HFFc6 (cell line): Measurements from ENCODE around the gene HNF1B. TPM values are rescaled to one million over a fixed set of nuclear protein-coding genes. Genes with fewer than 3 reads are reported as not detected.

Source experiments
- DNase-seq: peaks from one replicate; pipeline ENCODE4 v3.0.0-alpha.2; 2018
- H3K27ac Mint-ChIP-seq: 2 replicates; pipeline ENCODE4 v1.8.0; 2020; ENCODE audit warnings: mild to moderate bottlenecking, mixed read lengths
- H3K27me3 Mint-ChIP-seq: 2 replicates; pipeline ENCODE4 v1.8.0; 2021; ENCODE audit warnings: mild to moderate bottlenecking, moderate library complexity, mixed read lengths; ENCODE audit not compliant: insufficient read depth
- H3K36me3 Mint-ChIP-seq: 2 replicates; pipeline ENCODE4 v1.8.0; 2021; ENCODE audit warnings: low read depth, mixed read lengths
- H3K4me1 Mint-ChIP-seq: 2 replicates; pipeline ENCODE4 v1.8.0; 2020; ENCODE audit warnings: low read depth, mixed read lengths
- H3K4me3 Mint-ChIP-seq: 2 replicates; pipeline ENCODE4 v1.8.0; 2020; ENCODE audit warnings: mild to moderate bottlenecking, moderate library complexity, mixed read lengths
- H3K9me3 Mint-ChIP-seq: 2 replicates; pipeline ENCODE4 v1.8.0; 2020; ENCODE audit warnings: mild to moderate bottlenecking, mixed read lengths
- CTCF ChIP-seq: fragments of 200-600 bp; sonication (generic); IDR thresholded peaks from 2 replicates; pipeline ENCODE4 v1.5.0; 2021; ENCODE audit warnings: antibody characterized with exemption, mild to moderate bottlenecking
- total RNA-seq, 6 experiments: library from RNA; stranded (reverse); fragmentation: NEBNext Ultra II Directional; extraction: Animal tissue kit (Norgen Biotek cat#: 25700); gene quantifications; 2 replicates in 1 of 6; 3 replicates in 5 of 6; pipeline ENCODE4 v1.2.3, GENCODE V29; 2021

HNF1B gene
- total RNA-seq, 6 experiments from 2014 or later = not detected

- peaks cover 46% of the 10 kb centered on the region for H3K4me1 Mint-ChIP-seq
- H3K27ac Mint-ChIP-seq = peak overlapping the region; percentile 88
- peak; percentile 23 for DNase-seq
- no peaks in the 10 kb centered on the region for H3K36me3 Mint-ChIP-seq
- H3K9me3 Mint-ChIP-seq = no peaks in the 10 kb centered on the region
- H3K27me3 Mint-ChIP-seq = no peaks in the 10 kb centered on the region; the same call in 1 of the 2 replicates
- H3K4me3 Mint-ChIP-seq = peak overlapping the region; percentile 60
- no peak for TF ChIP-seq CTCF
These were observed 72.2 kb downstream of the HNF1B start for GRCh38 chr17:37672548-37673078.

- H3K9me3 Mint-ChIP-seq = no peaks in the 10 kb centered on the region
- DNase-seq = peak; percentile 94
- peaks cover 46% of the 10 kb centered on the region for H3K4me1 Mint-ChIP-seq
- peak overlapping the region; percentile 88 for H3K27ac Mint-ChIP-seq
- peak overlapping the region; percentile 60 for H3K4me3 Mint-ChIP-seq
- no peak for TF ChIP-seq CTCF
- H3K27me3 Mint-ChIP-seq = no peaks in the 10 kb centered on the region; the same call in 1 of the 2 replicates
- H3K36me3 Mint-ChIP-seq = no peaks in the 10 kb centered on the region
These were observed 72.9 kb downstream of the HNF1B start for GRCh38 chr17:37671824-37672547.

GRCh38 chr17:37671028-37671823, 73.6 kb downstream of the HNF1B start:
- Mint-ChIP-seq H3K27me3 (no peaks in the 10 kb centered on the region; the same call in 1 of the 2 replicates), H3K36me3 (no peaks in the 10 kb centered on the region), H3K4me1 (peaks cover 43% of the 10 kb centered on the region), H3K27ac (peak overlapping the region; percentile 88), H3K4me3 (no peak overlapping the region; the same call in 1 of the 2 replicates), H3K9me3 (no peaks in the 10 kb centered on the region)
- no peak for TF ChIP-seq CTCF
- DNase-seq = no peak

- peaks cover 3% of the 10 kb centered on the region; the same call in 1 of the 2 replicates for H3K27me3 Mint-ChIP-seq
- H3K4me3 Mint-ChIP-seq = no peak overlapping the region
- no peak for DNase-seq
- TF ChIP-seq CTCF = no peak
- no peaks in the 10 kb centered on the region for H3K36me3 Mint-ChIP-seq
- H3K9me3 Mint-ChIP-seq = no peaks in the 10 kb centered on the region
- peaks cover 23% of the 10 kb centered on the region for H3K4me1 Mint-ChIP-seq
- H3K27ac Mint-ChIP-seq = no peak overlapping the region
These were observed 77.8 kb downstream of the HNF1B start for GRCh38 chr17:37667039-37667438.

GRCh38 chr17:37664214-37664613, 80.6 kb downstream of the HNF1B start:
- no peak for TF ChIP-seq CTCF
- no peaks in the 10 kb centered on the region for H3K9me3 Mint-ChIP-seq
- 0 out of 2 replicates have a peak, but pooled peaks cover 6% of the 10 kb centered on the region for H3K4me1 Mint-ChIP-seq
- no peak overlapping the region for H3K4me3 Mint-ChIP-seq
- peaks cover 3% of the 10 kb centered on the region; the same call in 1 of the 2 replicates for H3K27me3 Mint-ChIP-seq
- H3K36me3 Mint-ChIP-seq = no peaks in the 10 kb centered on the region
- DNase-seq = no peak
- no peak overlapping the region for H3K27ac Mint-ChIP-seq
